Occipital lobe (tissue), 2 donors: ENCODE measurements around the gene EFCAB6. TPM values are rescaled to one million over a fixed set of nuclear protein-coding genes. Genes with fewer than 3 reads are reported as not detected.

Experiments
- DNase-seq: peaks from one replicate; lab custom pipeline; 2025; lab: John Stamatoyannopoulos, UW
- total RNA-seq: library from RNA; depleted of rRNA; stranded (reverse); fragments of >200 nt; gene quantifications from one replicate; pipeline ENCODE4 v1.2.3, GENCODE V29; 2014

Gene EFCAB6
- total RNA-seq, 1 donor from 2014 or later = 8.3 TPM

- no peak for DNase-seq
Observed at GRCh38 chr22:43847376-43848289, 35.5 kb upstream of the EFCAB6 start.

DNA sequence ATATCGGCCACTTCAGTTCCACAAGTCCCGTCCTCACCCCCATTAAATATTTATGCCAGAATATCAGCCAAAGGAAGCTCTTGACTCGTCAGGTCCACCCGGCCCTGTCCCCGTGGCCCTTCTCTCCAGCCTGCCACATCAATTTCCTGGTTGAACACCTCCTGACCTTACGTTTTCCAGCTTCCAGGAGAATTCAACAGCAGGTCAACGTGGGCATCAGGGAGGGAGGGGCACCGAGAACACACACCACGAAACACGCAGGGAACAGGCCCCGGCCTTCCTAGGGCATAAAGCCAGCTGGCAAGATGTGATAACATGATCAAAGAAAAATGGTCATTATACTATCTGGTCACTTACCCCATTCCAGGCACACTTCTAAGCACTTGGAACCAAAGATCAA lies 34.9 kb upstream of the EFCAB6 start:
- no peak for DNase-seq

DNA sequence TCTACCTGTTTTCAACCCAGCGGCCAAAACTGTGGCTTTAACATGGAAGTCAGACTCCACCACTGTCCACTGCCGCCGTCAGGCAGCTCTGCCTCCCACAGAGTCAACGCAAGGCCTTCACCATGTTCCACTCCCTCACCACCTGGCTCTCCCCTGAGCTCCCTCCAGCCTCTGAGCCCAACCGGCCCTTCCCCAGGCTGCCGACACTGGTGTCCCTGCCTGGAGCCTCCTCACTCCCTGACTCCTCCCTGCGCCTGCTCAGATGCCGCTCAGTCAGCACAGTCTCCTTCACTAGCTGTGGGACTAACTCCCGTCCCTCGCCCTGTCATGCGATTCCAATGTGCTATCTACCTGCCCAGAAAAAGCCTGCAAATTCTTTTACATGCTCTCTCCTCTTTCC lies 33.9 kb upstream of the EFCAB6 start:
- DNase-seq = no peak

DNA sequence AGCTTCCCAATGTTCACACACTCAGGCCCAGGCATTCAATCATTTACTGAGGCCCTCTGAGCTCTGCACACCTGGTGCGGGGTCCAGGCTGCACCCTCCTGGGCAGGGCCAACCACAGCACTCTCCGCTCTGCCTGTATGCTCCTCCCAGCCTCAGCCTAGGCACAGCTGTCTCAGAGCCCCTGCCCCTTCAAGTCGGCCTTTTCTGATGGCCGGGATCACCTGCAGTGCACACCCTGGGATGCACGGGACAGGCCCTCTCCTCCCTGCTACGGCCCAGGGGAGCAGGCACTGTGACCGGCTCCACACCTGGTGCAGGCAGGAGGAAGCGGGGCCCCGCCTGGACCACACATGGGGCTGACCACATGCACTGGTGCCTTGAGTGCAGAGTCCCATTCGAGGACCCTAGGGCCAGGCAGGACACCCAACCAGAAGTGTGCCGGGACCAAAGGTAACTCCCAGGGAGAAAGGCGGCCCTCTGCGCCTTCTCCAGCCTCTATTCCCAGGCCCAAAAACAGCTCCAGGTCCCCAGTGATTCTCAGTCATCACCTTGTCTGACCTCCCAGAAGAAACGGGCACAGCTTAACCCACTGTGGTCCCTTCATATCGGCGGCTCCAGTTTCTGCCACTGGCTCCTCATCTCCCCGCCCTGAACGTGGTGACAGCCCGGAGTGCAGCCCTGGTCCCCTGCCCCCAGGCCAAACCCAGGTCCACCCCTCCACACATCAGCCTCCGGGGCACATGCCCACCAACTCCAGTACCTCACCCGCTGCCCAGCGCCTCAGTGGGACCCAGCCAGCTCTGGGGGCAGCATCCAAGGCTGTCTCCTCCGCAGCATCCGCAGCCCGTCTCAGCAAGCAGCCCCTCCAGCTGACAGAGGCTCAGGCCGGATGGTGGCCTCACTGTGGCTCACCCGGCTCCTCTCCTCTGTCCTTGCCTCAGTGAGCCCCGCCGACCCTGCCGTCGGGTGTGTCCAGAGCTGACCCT lies 32.7 kb upstream of the EFCAB6 start:
- DNase-seq = no peak

DNA sequence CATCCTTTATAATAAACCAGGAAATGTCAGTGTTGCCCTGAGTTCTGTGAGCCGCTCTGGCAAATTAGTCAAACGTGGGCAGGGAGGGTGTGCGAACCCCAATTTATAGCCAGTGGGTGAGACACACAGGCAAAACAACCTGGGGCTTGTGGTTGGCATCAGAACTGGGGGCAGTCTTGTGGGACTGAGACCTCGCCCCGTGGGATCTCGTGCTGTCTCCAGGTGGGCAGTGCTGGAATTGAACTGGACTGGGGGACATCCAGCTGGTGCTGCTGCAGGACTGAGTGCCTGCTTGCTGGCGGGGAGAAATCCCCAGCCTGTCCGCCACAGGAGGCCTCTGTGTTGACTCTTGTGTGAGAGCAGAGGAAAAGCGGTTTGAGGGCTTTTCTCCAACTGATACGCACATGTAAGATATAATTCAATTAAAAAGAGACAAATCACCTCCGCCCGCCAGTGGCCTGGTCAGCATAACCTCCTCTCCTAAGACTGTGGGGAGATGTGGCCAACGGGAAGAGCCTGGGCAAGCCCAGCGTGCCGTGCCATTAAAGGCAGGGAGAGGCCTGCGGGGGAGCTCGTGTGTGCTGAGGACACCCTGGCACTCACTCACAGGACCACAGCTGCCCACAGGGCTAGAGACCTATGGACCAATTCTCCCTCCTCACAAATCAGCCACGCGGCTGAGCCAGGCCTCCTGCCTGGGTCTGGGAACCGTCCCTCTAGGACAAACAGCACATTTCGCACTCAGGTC lies 31.9 kb upstream of the EFCAB6 start:
- no peak for DNase-seq

DNA sequence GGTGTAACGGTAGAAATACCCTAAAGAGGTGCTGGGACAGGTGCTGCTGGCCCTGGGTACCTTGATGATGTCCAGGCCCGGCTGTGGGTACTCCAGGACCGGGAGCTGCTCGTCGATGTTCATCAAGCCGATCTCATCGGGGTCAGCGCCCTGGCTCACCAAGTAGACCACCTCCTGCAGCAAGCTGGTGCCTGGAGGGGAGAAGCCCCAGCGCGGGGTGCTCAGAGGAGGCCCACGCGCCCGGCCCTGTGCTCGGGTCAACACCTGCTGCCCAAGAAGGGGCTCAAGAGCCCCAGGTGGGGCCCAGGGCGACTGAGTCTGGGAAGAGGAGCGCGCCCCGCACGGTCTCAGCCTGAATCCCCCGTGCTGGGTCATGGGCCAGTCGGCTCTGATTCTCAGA lies 29.6 kb upstream of the EFCAB6 start:
- DNase-seq = no peak

DNA sequence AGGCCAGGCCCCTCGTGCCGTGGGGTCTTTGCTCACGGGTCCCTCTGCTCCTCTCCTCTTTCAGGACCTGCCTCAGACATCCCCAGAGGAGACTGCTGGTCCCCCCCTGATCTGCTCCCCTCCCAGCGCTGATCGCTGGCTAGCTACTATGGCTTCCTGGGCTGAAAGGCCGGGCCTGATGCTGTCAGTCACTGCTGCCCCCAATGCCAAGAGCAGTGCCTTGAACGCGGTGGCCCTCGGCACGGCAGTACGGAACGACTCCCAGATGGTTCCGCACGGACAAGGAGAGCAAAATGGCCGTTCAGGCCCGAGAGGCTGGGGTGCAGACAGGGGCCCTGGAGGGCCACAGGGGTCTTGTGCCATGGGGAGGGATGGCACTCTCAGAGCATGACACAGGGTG lies 28.7 kb upstream of the EFCAB6 start:
- DNase-seq = no peak

- no peak for DNase-seq
Observed at GRCh38 chr22:43840431-43840830, 28.3 kb upstream of the EFCAB6 start.

- no peak for DNase-seq
Observed at GRCh38 chr22:43839781-43840180, 27.7 kb upstream of the EFCAB6 start.

DNA sequence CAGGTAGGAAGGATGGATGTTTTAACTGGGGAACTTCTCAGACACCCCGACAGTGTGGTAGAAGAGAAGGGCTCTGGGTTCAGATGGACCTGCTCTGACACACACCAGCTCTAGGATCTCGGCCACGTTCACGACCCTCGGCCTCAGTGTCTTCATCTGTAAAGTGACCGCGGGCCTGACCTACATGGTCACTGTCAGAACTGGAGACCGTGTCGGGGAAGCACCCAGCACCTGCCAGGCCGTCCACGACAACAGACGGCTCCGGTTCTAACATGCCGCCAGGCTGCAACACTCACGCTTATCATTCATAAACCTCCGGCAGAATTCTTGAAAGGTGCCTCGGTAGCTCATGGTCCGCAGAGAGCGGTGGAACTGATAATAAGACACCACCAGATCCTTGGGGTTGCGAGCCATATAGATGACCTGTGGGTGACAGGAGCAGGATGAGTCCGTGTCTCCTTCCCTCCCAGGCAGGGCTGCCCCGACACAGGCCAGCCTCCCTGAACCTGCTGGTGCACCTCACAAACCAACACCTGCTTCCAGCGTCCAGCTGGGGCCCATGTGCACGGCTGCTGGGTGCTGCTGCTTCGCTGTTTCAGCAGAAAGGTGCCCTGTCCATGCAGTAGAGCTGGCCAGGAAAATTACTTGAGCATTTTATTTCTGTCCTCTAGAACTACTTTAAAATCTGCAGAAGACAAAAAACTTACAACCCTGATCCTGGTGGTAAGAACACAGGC lies 26.6 kb upstream of the EFCAB6 start:
- no peak for DNase-seq

- no peak for DNase-seq
Observed at GRCh38 chr22:43838161-43838560, 26.1 kb upstream of the EFCAB6 start.

DNA sequence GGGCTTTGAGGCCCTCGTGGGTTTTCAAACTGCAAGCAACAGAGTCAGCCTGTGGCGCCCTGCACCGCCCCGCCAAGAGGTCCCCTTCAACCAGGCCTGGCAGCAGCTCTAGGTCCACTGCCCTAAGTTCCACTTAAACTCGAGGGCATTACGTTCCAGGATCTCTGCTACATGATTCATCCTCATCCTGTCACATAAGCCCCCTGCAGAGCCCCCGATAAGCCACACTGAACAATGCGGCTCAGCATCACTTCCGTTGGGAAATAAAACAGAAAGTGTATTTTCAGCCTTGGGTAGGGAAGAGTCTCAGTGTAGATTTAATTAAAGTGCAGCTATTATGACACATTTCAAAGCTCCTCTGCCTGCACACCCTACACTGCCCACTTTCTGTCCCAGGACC lies 25.6 kb upstream of the EFCAB6 start:
- no peak for DNase-seq

GRCh38 chr22:43835736-43836135 lies 23.6 kb upstream of the EFCAB6 start:
- DNase-seq = no peak

DNA sequence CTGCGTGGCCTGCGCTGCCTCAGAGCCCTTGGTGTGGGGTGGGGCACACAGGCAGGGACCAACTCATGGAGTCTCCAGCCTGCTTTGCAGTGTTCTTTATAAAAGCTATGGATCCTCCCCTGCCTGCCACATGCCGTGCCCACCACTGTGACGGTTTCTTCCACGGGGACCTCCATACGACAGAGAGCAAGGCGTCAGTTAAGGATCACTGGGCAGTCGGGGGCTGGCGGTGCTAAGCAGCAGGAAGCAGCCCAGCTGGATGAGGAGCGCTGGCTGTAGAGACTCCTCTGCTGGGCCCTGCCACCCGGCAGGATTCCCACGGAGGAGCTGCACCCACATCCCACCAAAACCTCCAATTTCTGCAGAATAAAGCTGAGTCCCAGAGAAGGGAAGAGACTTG lies 23.1 kb upstream of the EFCAB6 start:
- DNase-seq = no peak

DNA sequence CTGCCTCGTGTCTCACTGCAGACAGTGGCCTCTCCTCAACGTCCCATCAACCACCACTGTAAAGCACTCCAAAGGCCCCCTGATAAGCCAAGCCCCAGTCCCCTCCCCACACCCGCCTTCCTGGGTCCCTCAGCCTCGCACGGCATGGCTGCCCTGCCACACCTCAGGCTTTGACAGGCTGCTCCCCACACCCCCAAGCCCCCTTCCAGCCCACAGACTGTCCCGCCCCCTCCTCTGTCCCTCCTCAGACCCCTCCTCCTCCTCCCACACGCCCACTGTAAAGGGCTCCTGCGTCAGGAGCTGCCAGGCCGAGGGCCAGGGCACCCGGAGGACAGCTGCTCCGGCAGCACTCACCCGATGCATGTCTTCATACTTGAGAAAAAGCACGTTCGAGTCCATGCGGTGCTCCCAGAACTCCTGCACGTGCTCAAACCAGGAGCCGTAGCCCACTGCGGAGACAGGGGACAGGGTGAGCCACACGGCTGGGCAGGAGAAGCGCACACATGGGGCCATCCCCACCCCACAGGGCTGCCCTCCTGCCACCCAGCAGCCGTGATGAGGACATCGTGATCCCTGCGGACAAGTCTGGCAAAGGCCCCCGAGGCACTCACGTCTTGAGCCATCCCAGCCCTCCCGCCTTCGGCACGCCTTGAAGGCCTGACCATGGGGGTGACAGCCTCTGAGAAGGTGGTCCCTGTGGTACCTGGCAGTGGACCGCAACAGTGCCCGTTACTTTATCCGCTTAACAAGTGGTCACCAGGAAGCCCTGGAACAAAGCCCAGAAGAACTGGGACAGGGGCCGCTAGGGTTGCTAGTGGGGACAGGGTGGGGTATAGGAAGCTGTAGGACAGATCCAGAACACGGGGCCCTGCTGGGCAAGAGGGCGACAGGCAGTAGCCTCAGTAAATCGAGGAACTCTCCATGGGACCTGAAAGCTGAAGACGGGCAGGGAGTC lies 21.5 kb upstream of the EFCAB6 start:
- DNase-seq = no peak

GRCh38 chr22:43832393-43833265 lies 20.5 kb upstream of the EFCAB6 start:
- DNase-seq = no peak

DNA sequence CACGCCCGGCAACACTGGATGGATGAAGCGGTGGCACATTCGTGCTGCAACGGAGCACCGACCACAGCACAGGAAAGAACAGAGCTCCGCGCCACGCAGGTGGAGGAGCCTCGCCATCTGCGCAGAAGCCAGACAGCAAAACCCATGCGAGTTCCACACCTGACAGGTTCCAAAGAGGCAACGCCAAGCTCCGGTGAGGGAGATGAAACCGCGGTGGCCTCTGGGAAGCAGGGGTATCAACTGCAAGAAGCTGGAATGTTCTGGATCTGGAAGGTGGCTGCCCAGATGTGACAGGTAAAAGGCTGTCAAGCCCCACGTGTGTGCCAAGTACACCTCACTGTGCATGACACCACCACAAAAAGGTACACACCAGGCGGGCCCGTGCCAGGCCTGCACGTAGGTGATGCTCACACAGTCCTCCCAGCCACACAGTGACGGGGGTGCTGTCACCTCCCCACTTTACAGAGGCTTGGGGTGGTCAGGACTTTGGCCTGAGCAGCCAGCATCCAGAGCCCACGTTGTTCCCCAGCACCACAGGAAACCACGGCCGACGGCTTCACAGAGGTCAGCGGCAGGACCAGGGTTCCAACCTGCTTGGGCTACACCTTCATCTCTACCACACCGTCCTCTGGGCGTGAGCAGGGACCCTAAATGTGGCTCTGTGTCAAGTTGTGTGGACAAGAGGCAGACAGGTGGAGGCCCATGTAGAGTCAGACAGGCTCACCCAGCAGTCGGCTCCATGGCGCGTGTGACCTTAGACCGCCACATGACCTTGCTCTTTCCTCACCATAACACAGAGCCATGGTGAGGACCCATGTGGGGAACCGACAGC lies 19.7 kb upstream of the EFCAB6 start:
- DNase-seq = no peak
